ENCODE measurements around the gene LGALS7. TPM values are rescaled to one million over a fixed set of nuclear protein-coding genes. Genes with fewer than 3 reads are reported as not detected.

Gene LGALS7
- total and polyA plus RNA-seq, 2 of the 13 experiments (the other 11 are each of a cell fraction or from before 2014, with no cell fraction given), result 0.73 TPM; not detected in 1

DNA sequence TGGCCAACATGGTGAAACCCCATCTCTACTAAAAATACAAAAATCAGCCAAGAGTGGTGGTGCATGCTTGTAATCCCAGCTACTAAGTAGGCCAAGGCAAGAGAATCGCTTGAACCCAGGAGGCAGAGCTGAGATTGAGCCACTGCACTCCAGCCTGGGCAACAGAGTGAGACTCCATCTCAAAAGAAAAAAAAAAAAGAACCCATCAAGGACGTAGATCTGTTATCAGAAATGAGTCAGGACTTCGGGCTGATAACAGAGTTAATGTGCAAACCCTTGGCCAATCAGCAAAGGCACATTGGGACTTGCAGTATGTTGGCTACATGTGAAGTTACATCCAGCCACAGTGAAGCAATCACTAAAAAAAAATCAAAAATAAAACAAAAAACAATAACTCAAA, 10.9 kb upstream of the LGALS7 start (continued):
- TF ChIP-seq NFYB (CRISPR knock-in tag; IDR thresholded peaks at IDR 0.05) (peak; percentile 40; the same call in 1 of the 2 replicates), E2F2 (CRISPR knock-in tag; IDR thresholded peaks at IDR 0.05; ENCODE audit: borderline replicate concordance) (no peak), GLI4 (CRISPR knock-in tag; IDR thresholded peaks at IDR 0.05; ENCODE audit: borderline replicate concordance) (no peak), MTF2 (CRISPR knock-in tag; IDR thresholded peaks at IDR 0.05; ENCODE audit: borderline replicate concordance) (no peak), MXD1 (CRISPR knock-in tag; IDR thresholded peaks at IDR 0.05) (no peak), NCOA2 (CRISPR knock-in tag; IDR thresholded peaks at IDR 0.05) (peak; percentile 32; the same call in 1 of the 2 replicates), CC2D1A (CRISPR knock-in tag; IDR thresholded peaks at IDR 0.05) (no peak), RXRA (CRISPR knock-in tag; IDR thresholded peaks at IDR 0.05) (no peak; the same call in 1 of the 2 replicates), ZNF678 (CRISPR knock-in tag; IDR thresholded peaks at IDR 0.05) (no peak), RAD51 (IDR thresholded peaks at IDR 0.05; ENCODE audit: borderline replicate concordance) (no peak), SOX5 (CRISPR knock-in tag; IDR thresholded peaks at IDR 0.05; ENCODE audit: borderline replicate concordance) (peak; percentile 21; the same call in 1 of the 2 replicates), ZNF589 (CRISPR knock-in tag; conservative IDR thresholded peaks at IDR 0.05) (no peak), ZNF7 (CRISPR knock-in tag; IDR thresholded peaks at IDR 0.05) (no peak), ZNF672 (CRISPR knock-in tag; IDR thresholded peaks at IDR 0.05) (no peak), NONO (IDR thresholded peaks at IDR 0.05) (no peak), NONO (CRISPR knock-in tag; conservative IDR thresholded peaks at IDR 0.05) (no peak), ZHX1 (CRISPR knock-in tag; IDR thresholded peaks at IDR 0.05; ENCODE audit: low read depth) (no peak), ZBTB46 (CRISPR knock-in tag; IDR thresholded peaks at IDR 0.05; ENCODE audit: borderline replicate concordance) (no peak), FOXK2 (IDR thresholded peaks at IDR 0.05) (no peak)
- TF ChIP-seq, protein P1, sequence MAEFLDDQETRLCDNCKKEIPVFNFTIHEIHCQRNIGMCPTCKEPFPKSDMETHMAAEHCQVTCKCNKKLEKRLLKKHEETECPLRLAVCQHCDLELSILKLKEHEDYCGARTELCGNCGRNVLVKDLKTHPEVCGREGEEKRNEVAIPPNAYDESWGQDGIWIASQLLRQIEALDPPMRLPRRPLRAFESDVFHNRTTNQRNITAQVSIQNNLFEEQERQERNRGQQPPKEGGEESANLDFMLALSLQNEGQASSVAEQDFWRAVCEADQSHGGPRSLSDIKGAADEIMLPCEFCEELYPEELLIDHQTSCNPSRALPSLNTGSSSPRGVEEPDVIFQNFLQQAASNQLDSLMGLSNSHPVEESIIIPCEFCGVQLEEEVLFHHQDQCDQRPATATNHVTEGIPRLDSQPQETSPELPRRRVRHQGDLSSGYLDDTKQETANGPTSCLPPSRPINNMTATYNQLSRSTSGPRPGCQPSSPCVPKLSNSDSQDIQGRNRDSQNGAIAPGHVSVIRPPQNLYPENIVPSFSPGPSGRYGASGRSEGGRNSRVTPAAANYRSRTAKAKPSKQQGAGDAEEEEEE (CRISPR knock-in tag; IDR thresholded peaks at IDR 0.05; ENCODE audit: borderline replicate concordance), result no peak
- TF ChIP-seq, protein P2, sequence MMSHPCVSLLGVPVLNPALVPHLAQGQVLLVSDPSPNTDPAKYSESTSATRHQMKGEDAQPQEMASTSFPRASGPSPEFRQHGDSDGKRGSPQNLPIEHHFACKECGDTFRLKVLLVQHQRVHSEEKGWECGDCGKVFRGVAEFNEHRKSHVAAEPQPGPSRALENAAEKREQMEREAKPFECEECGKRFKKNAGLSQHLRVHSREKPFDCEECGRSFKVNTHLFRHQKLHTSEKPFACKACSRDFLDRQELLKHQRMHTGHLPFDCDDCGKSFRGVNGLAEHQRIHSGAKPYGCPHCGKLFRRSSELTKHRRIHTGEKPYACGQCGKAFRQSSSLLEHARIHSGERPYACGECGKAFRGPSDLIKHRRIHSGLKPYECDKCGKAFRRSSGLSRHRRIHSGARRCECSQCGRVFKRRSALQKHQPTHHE (CRISPR knock-in tag; IDR thresholded peaks at IDR 0.05; ENCODE audit: borderline replicate concordance), result no peak
- TF ChIP-seq, protein P3, sequence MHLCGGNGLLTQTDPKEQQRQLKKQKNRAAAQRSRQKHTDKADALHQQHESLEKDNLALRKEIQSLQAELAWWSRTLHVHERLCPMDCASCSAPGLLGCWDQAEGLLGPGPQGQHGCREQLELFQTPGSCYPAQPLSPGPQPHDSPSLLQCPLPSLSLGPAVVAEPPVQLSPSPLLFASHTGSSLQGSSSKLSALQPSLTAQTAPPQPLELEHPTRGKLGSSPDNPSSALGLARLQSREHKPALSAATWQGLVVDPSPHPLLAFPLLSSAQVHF (CRISPR knock-in tag; IDR thresholded peaks at IDR 0.05), result no peak

Measured in HepG2 (cell line).